Measurements from ENCODE around the gene PTGS1. TPM values are rescaled to one million over a fixed set of nuclear protein-coding genes. Genes with fewer than 3 reads are reported as not detected.
"Not testable (repeated sequence)": the region's sequence is repeated elsewhere in the genome, so short reads cannot be mapped to it uniquely, and the experiment has no call there.

The PTGS1 gene
- total RNA-seq, 1 donor from 2014 or later, result 2.6 TPM

DNA sequence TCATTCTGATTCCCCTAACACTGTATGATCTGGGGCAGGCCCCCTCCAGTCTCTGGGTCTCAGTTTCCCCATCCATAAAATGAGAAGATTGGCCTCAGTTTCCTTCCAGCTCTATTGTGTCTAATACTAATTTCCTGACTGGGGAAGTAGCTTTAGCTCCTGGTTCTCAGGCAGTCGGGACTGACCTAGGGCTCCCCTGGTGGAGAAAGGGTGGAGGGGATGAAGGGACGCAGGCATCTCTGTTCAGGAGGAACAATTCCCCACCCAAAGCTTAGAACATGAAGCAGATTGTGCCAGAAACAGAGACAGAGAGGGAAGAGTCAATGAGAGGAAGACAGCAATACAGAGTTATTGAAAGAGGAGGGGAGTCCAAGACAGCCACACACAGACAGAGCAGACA lies 14.2 kb upstream of the PTGS1 start:
- H3K9ac ChIP-seq (ENCODE audit: low read depth in 1 of 3, low read length in 3 of 3), result no peak overlapping the region
- no peaks in the 10 kb centered on the region for H3K9me3 ChIP-seq (ENCODE audit: control insufficient read depth in 3 of 3, low read length in 3 of 3)
- H3K36me3 ChIP-seq (ENCODE audit: control insufficient read depth in 3 of 3, insufficient read depth in 3 of 3, low read length in 3 of 3), result no peaks in the 10 kb centered on the region
- H3K4me3 ChIP-seq (ENCODE audit: low read length in 3 of 3), result no peak overlapping the region
- no peak overlapping the region for H3K27ac ChIP-seq (ENCODE audit: low read depth, low read length)
- H3K4me1 ChIP-seq (ENCODE audit: control insufficient read depth in 3 of 3, insufficient read depth in 3 of 3, low read length in 3 of 3), result peaks cover 0 to 2% (median 0%) of the 10 kb centered on the region in 3 donors
- no peaks in the 10 kb centered on the region for H3K27me3 ChIP-seq (ENCODE audit: control insufficient read depth in 3 of 3, insufficient read depth in 3 of 3, low read length in 3 of 3)

GRCh38 chr9:122360891-122361290 lies 9.9 kb upstream of the PTGS1 start:
- Histone ChIP-seq H3K4me3 (ENCODE audit: low read length in 3 of 3) (no peak overlapping the region), H3K4me1 (ENCODE audit: control insufficient read depth in 3 of 3, insufficient read depth in 3 of 3, low read length in 3 of 3) (no peaks in the 10 kb centered on the region), H3K36me3 (ENCODE audit: control insufficient read depth in 3 of 3, insufficient read depth in 3 of 3, low read length in 3 of 3) (no peaks in the 10 kb centered on the region), H3K9me3 (ENCODE audit: control insufficient read depth in 3 of 3, low read length in 3 of 3) (no peaks in the 10 kb centered on the region), H3K27ac (ENCODE audit: low read depth, low read length) (no peak overlapping the region), H3K27me3 (ENCODE audit: control insufficient read depth in 3 of 3, insufficient read depth in 3 of 3, low read length in 3 of 3) (no peaks in the 10 kb centered on the region), H3K9ac (ENCODE audit: low read depth in 1 of 3, low read length in 3 of 3) (no peak overlapping the region)

- H3K9ac ChIP-seq (ENCODE audit: low read depth in 1 of 3, low read length in 3 of 3); H3K27ac ChIP-seq (ENCODE audit: low read depth, low read length); H3K9me3 ChIP-seq (ENCODE audit: control insufficient read depth in 3 of 3, low read length in 3 of 3); H3K4me1 ChIP-seq (ENCODE audit: control insufficient read depth in 3 of 3, insufficient read depth in 3 of 3, low read length in 3 of 3); H3K27me3 ChIP-seq (ENCODE audit: control insufficient read depth in 3 of 3, insufficient read depth in 3 of 3, low read length in 3 of 3); H3K4me3 ChIP-seq (ENCODE audit: low read length in 3 of 3); H3K36me3 ChIP-seq (ENCODE audit: control insufficient read depth in 3 of 3, insufficient read depth in 3 of 3, low read length in 3 of 3): not testable (repeated sequence)
Observed at GRCh38 chr9:122363131-122363530, 7.7 kb upstream of the PTGS1 start.

DNA sequence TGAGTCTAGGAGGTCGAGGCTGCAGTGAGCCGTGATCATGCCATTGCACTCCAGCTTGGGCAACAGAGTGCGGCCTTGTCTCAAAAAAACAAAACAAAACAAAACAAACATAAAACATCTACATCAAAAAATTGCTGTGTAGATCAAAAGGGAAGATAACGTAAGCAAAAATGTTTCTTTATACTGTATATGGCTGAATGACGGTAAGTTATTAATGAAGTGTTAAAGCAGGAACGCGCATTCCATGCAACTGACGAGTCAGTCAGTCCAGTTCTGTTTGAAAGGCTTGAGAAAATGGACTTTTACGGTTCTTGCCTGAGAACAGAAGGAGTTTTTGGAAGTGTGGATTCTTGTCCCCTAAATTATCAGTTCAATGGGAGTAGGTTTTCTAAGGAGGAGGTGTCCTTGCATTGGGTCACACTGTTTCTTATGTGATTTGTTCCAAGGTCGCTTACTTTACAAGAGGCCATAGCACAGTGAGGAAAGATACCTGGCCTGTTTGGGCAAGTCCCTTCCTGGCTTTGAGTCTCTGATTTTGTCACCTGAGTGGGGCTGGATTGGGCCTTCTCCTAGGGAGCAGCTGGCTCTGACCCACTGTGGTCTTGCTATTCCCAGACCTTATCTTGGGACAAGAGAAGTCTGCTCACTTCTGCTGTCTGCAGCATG lies 6.6 kb upstream of the PTGS1 start:
- no peak overlapping the region for H3K9ac ChIP-seq (ENCODE audit: low read depth in 1 of 3, low read length in 3 of 3)
- H3K36me3 ChIP-seq (ENCODE audit: control insufficient read depth in 3 of 3, insufficient read depth in 3 of 3, low read length in 3 of 3), result no peaks in the 10 kb centered on the region
- H3K4me3 ChIP-seq (ENCODE audit: low read length in 3 of 3), result no peak overlapping the region
- H3K9me3 ChIP-seq (ENCODE audit: control insufficient read depth in 3 of 3, low read length in 3 of 3), result no peaks in the 10 kb centered on the region
- H3K27ac ChIP-seq (ENCODE audit: low read depth, low read length), result no peak overlapping the region
- H3K27me3 ChIP-seq (ENCODE audit: control insufficient read depth in 3 of 3, insufficient read depth in 3 of 3, low read length in 3 of 3), result peaks cover 0 to 5% (median 0%) of the 10 kb centered on the region in 3 donors
- no peaks in the 10 kb centered on the region for H3K4me1 ChIP-seq (ENCODE audit: control insufficient read depth in 3 of 3, insufficient read depth in 3 of 3, low read length in 3 of 3)

DNA sequence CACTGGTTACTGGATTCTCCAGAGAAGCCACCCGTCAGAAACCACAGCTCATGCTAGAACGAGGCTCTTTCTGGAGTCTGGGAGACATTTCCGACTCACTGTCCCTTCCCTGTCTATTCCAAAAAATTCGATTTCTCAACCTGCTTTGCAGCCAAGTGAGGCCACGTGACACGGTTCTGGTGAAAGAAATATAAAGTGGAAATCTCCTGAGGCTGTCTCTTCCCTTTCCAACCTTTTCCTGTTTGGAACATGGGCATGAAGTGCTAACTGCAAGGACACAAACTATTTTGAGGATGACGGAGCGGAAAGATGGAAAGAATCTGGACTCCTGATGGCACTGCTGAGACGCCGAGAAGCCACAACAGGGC lies 6.1 kb upstream of the PTGS1 start:
- no peak overlapping the region for H3K27ac ChIP-seq (ENCODE audit: low read depth, low read length)
- no peak overlapping the region for H3K4me3 ChIP-seq (ENCODE audit: low read length in 3 of 3)

DNA sequence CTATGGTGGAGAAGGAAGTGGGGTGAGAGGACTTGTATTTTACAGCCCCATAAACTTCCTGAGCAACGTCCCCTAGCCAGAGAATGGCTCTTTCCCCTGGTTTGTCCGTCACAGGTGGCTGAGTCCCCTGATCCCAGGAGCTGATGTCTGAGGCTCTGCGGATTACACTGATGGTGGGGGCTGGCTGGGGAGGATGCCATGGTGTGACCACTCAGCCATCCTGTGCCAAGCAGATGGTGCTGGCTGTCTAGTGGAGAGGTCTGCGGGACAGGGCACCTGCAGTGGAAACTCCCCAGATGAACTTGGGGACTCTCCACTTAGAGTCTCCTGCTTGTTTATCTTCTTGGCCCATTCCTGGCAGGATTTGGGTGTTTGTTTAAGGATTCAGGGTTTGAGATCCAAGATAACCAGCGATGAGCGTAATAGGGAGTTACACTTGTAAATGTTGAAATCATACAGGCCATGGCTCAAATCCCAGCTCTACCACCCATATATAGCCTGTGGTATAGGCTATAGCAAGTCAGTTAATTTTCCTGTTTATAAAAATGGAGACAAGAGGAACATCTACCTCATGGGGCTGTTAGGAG lies 4.7 kb upstream of the PTGS1 start:
- Histone ChIP-seq H3K27me3 (ENCODE audit: control insufficient read depth in 3 of 3, insufficient read depth in 3 of 3, low read length in 3 of 3) (peaks cover 0 to 11% (median 6%) of the 10 kb centered on the region in 3 donors), H3K27ac (ENCODE audit: low read depth, low read length) (no peak overlapping the region), H3K9me3 (ENCODE audit: control insufficient read depth in 3 of 3, low read length in 3 of 3) (no peaks in the 10 kb centered on the region), H3K4me1 (ENCODE audit: control insufficient read depth in 3 of 3, insufficient read depth in 3 of 3, low read length in 3 of 3) (peaks cover 0 to 6% (median 3%) of the 10 kb centered on the region in 3 donors), H3K4me3 (ENCODE audit: low read length in 3 of 3) (no peak overlapping the region), H3K9ac (ENCODE audit: low read depth in 1 of 3, low read length in 3 of 3) (no peak overlapping the region), H3K36me3 (ENCODE audit: control insufficient read depth in 3 of 3, insufficient read depth in 3 of 3, low read length in 3 of 3) (no peaks in the 10 kb centered on the region)

More for the DNA sequence above, 6.1 kb upstream of the PTGS1 start:
- Histone ChIP-seq H3K27me3 (ENCODE audit: control insufficient read depth in 3 of 3, insufficient read depth in 3 of 3, low read length in 3 of 3) (peaks cover 0 to 5% (median 1%) of the 10 kb centered on the region in 3 donors), H3K9ac (ENCODE audit: low read depth in 1 of 3, low read length in 3 of 3) (no peak overlapping the region), H3K4me1 (ENCODE audit: control insufficient read depth in 3 of 3, insufficient read depth in 3 of 3, low read length in 3 of 3) (no peaks in the 10 kb centered on the region), H3K36me3 (ENCODE audit: control insufficient read depth in 3 of 3, insufficient read depth in 3 of 3, low read length in 3 of 3) (no peaks in the 10 kb centered on the region), H3K9me3 (ENCODE audit: control insufficient read depth in 3 of 3, low read length in 3 of 3) (no peaks in the 10 kb centered on the region)

DNA sequence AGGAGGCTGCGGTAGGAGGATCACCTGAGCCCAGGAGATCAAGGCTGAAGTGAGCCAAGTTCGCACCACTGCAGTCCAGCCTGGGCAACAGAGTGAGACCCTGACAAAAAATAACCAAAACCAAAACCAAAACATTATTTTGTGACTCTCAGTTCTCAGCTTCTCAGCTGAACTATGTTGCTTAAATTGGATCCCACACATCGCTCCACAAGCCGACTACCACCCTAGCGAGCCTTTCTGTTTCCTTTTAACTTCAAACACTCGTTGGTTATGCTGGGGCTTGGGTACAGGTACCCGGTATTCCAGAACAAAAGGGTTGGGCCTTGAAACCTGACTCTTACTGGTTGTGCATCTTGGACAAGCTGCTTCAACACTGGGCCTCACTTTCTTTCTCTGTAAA lies 3.8 kb upstream of the PTGS1 start:
- Histone ChIP-seq H3K4me3 (ENCODE audit: low read length in 3 of 3) (no peak overlapping the region), H3K27ac (ENCODE audit: low read depth, low read length) (no peak overlapping the region), H3K36me3 (ENCODE audit: control insufficient read depth in 3 of 3, insufficient read depth in 3 of 3, low read length in 3 of 3) (no peaks in the 10 kb centered on the region)

DNA sequence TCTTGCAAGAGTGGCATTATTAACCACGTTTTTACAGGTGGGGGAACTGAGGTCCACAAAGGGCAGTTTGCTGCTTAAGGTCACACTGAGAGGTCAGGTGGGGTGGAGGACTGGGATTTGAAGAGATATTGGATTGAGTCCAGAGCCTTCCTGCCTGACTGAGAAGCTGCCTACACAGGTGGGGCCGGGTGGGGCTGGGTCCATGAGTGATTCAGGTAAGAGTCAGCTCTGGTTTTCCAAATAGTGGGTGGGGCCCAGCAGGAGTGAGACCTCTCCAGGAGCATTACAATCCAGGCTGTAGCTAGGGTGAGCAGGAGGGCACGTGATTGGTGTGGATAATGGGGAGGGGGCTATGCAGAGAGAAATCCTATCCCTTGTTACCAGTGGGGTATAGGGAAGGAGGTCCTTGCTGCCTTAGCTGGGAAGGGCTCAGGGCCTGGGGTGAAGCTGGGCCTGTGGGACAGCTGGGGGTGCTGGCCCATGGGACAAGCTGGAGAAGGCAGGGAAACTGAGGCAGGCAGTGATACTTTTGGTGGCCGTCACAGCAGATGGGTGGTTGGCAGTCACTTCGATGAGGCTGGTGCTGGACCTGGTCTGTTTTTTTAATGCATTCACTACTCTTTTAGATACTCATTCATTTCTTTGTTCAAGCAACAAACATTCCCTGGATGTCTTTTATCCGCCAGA lies 2.9 kb upstream of the PTGS1 start:
- peaks cover 0 to 7% (median 4%) of the 10 kb centered on the region in 3 donors for H3K4me1 ChIP-seq (ENCODE audit: control insufficient read depth in 3 of 3, insufficient read depth in 3 of 3, low read length in 3 of 3)
- H3K4me3 ChIP-seq (ENCODE audit: low read length in 3 of 3), result no peak overlapping the region
- no peaks in the 10 kb centered on the region for H3K9me3 ChIP-seq (ENCODE audit: control insufficient read depth in 3 of 3, low read length in 3 of 3)
- no peaks in the 10 kb centered on the region for H3K36me3 ChIP-seq (ENCODE audit: control insufficient read depth in 3 of 3, insufficient read depth in 3 of 3, low read length in 3 of 3)
- peaks cover 1 to 23% (median 9%) of the 10 kb centered on the region in 3 donors for H3K27me3 ChIP-seq (ENCODE audit: control insufficient read depth in 3 of 3, insufficient read depth in 3 of 3, low read length in 3 of 3)
- no peak overlapping the region for H3K9ac ChIP-seq (ENCODE audit: low read depth in 1 of 3, low read length in 3 of 3)
- H3K27ac ChIP-seq (ENCODE audit: low read depth, low read length), result no peak overlapping the region

More for the DNA sequence above, 3.8 kb upstream of the PTGS1 start:
- H3K4me1 ChIP-seq (ENCODE audit: control insufficient read depth in 3 of 3, insufficient read depth in 3 of 3, low read length in 3 of 3), result peaks cover 0 to 7% (median 4%) of the 10 kb centered on the region in 3 donors
- no peak overlapping the region for H3K9ac ChIP-seq (ENCODE audit: low read depth in 1 of 3, low read length in 3 of 3)
- H3K27me3 ChIP-seq (ENCODE audit: control insufficient read depth in 3 of 3, insufficient read depth in 3 of 3, low read length in 3 of 3), result peaks cover 0 to 20% (median 9%) of the 10 kb centered on the region in 3 donors
- H3K9me3 ChIP-seq (ENCODE audit: control insufficient read depth in 3 of 3, low read length in 3 of 3), result no peaks in the 10 kb centered on the region

- no peak overlapping the region for H3K4me3 ChIP-seq (ENCODE audit: low read length in 3 of 3)
- peaks cover 3 to 25% (median 9%) of the 10 kb centered on the region in 3 donors for H3K27me3 ChIP-seq (ENCODE audit: control insufficient read depth in 3 of 3, insufficient read depth in 3 of 3, low read length in 3 of 3)
- peaks cover 0 to 7% (median 4%) of the 10 kb centered on the region in 3 donors for H3K4me1 ChIP-seq (ENCODE audit: control insufficient read depth in 3 of 3, insufficient read depth in 3 of 3, low read length in 3 of 3)
- no peak overlapping the region for H3K27ac ChIP-seq (ENCODE audit: low read depth, low read length)
- no peaks in the 10 kb centered on the region for H3K9me3 ChIP-seq (ENCODE audit: control insufficient read depth in 3 of 3, low read length in 3 of 3)
- no peak overlapping the region for H3K9ac ChIP-seq (ENCODE audit: low read depth in 1 of 3, low read length in 3 of 3)
- no peaks in the 10 kb centered on the region for H3K36me3 ChIP-seq (ENCODE audit: control insufficient read depth in 3 of 3, insufficient read depth in 3 of 3, low read length in 3 of 3)
Observed at GRCh38 chr9:122368642-122369041, 2.2 kb upstream of the PTGS1 start.

GRCh38 chr9:122370303-122370702 lies 521 bp upstream of the PTGS1 start:
- Histone ChIP-seq H3K36me3 (ENCODE audit: control insufficient read depth in 3 of 3, insufficient read depth in 3 of 3, low read length in 3 of 3) (no peaks in the 10 kb centered on the region), H3K9me3 (ENCODE audit: control insufficient read depth in 3 of 3, low read length in 3 of 3) (no peaks in the 10 kb centered on the region), H3K4me3 (ENCODE audit: low read length in 3 of 3) (peak overlapping the region in 2 of 3 donors; percentile 13 to 32), H3K9ac (ENCODE audit: low read depth in 1 of 3, low read length in 3 of 3) (no peak overlapping the region), H3K27ac (ENCODE audit: low read depth, low read length) (no peak overlapping the region), H3K4me1 (ENCODE audit: control insufficient read depth in 3 of 3, insufficient read depth in 3 of 3, low read length in 3 of 3) (peaks cover 6 to 9% (median 9%) of the 10 kb centered on the region in 3 donors), H3K27me3 (ENCODE audit: control insufficient read depth in 3 of 3, insufficient read depth in 3 of 3, low read length in 3 of 3) (peaks cover 3 to 25% (median 9%) of the 10 kb centered on the region in 3 donors)
